Right lobe of liver (tissue), 6 donors: ENCODE results near the gene AGAP5. TPM values are rescaled to one million over a fixed set of nuclear protein-coding genes. Genes with fewer than 3 reads are reported as not detected.

ENCODE experiments used
- ATAC-seq, 4 donors: fragments of 200-7000 bp; cut with Tn5 transposase; one replicate each; pipeline ENCODE4 v1.9.1; 2020; ENCODE audit warnings: mild to moderate bottlenecking in 4 of 4, moderate library complexity in 4 of 4
- DNase-seq, 3 donors: peaks; one replicate each; pipeline ENCODE4 v3.0.0-alpha.2; 2020
- H3K27ac ChIP-seq, 3 donors: fragments of 200-600 bp; one replicate each; pipeline ENCODE4 v1.8.0; 2022
- H3K27me3 ChIP-seq, 2 donors: fragments of 200-600 bp; one replicate each; pipeline ENCODE4 v1.8.0; 2022
- H3K36me3 ChIP-seq, 4 donors: fragments of 200-600 bp; sonication (generic) in 1 of 4; one replicate each; pipeline versions ENCODE4 v1.5.1 to v1.8.0; 2017 to 2022; ENCODE audit warnings: control low read depth in 1 of 4
- H3K4me1 ChIP-seq, 4 donors: fragments of 200-600 bp; sonication (generic) in 1 of 4; one replicate each; pipeline versions ENCODE4 v1.5.1 to v1.8.0; 2017 to 2022; ENCODE audit warnings: control low read depth in 1 of 4
- H3K4me3 ChIP-seq, 3 donors: fragments of 200-600 bp; one replicate each; pipeline ENCODE4 v1.8.0; 2022
- H3K9me3 ChIP-seq, 4 donors: fragments of 200-600 bp; sonication (generic) in 1 of 4; one replicate each; pipeline versions ENCODE4 v1.5.1 to v1.8.0; 2017 to 2022; ENCODE audit warnings: control low read depth in 1 of 4
- CTCF ChIP-seq, 4 donors: fragments of 200-600 bp in 3 of 4; fragments of 450-650 bp in 1 of 4; IDR thresholded peaks; one replicate each; pipeline versions ENCODE4 v1.5.1 to v1.8.0; 2016 to 2022; ENCODE audit warnings: antibody characterized with exemption in 4 of 4, mild to moderate bottlenecking in 2 of 4
- POLR2A ChIP-seq: fragments of 450-650 bp; IDR thresholded peaks from one replicate; pipeline ENCODE4 v1.6.1; 2017; ENCODE audit warnings: antibody characterized with exemption, mild to moderate bottlenecking
- WGBS: methylation state at CpG from one replicate; pipeline ENCODE4 v1.1.6; 2018; ENCODE audit warnings: low coverage, low lambda C conversion rate; ENCODE audit not compliant: insufficient coverage; ENCODE audit errors: missing lambda C conversion rate; 5-methylcytosine and 5-hydroxymethylcytosine counted together
- intact Hi-C, 2 donors: fragments of 100-400 bp; cut with DNase I; formaldehyde crosslinking; loops; one replicate each; pipeline versions ENCODE4 v1.11.2 to v1.14.1; 2022
- small RNA-seq, 2 experiments: library from RNA; depleted of rRNA; stranded (forward); fragments of <200 nt; gene quantifications; one replicate each; pipeline ENCODE3, GENCODE V24; 2016
- total RNA-seq, 6 experiments: library from RNA; depleted of rRNA in 2 of 6; stranded (reverse); fragments of >200 nt in 2 of 6; fragmentation: NEBNext Ultra II Directional in 3 of 6; extraction: Animal tissue kit (Norgen Biotek cat#: 25700) in 3 of 6; gene quantifications; one replicate each; pipeline versions ENCODE4 v1.1.0 to v1.2.4, GENCODE V29; 2016 to 2023
- donor health status: DM: no; HTN: yes; CAD: no.
- donor health status: DM: no; HTN: no; CAD: no.
- donor health status: DM: no; HTN: no; CAD: no.
- donor health status: DM: no; HTN: yes; CAD: no.
- donor health status: DM: no; HTN: yes; CAD: no.

The AGAP5 gene
- total RNA-seq, 6 experiments from 2014 or later, result 2.5 to 6.2 (median 4.5) TPM

GRCh38 chr10:73625004-73625883 lies 72.7 kb downstream of the AGAP5 start:
- no peaks in the 10 kb centered on the region for H3K9me3 ChIP-seq
- TF ChIP-seq POLR2A (no peak), CTCF (IDR thresholded peaks at IDR 0.05) (no peak)
- ATAC-seq (peak; percentile 28 to 50 (median 38)), DNase-seq (peak in 2 of 3 donors; percentile 29 to 48)
- peak overlapping the region in 2 of 3 donors; percentile 7 to 8 for H3K27ac ChIP-seq
- H3K4me1 ChIP-seq, result peaks cover 0 to 7% (median 0%) of the 10 kb centered on the region in 4 donors
- intact Hi-C loops, result no loop called here
- peak overlapping the region; percentile 54 to 78 (median 71) for H3K4me3 ChIP-seq
- H3K36me3 ChIP-seq, result no peaks in the 10 kb centered on the region
- under 1% methylated on average over 43 of the region's 46 CpGs for WGBS
- H3K27me3 ChIP-seq, result no peaks in the 10 kb centered on the region

Small RNA genes lying within 50 kb of the gene (small RNA-seq; reads per million reads assigned to genes)
- 0 reads per million in 2 experiments for gene AC022400.4
- gene RNA5SP320, result 0 reads per million in 2 experiments

Other genes with a start within 250 kb of the AGAP5 start
- 10 to 100 TPM; 10.9 to 13.6 (median 13.5) TPM for gene PPP3CB, start 202.1 kb downstream of the AGAP5 start, total RNA-seq
- gene USP54, start 106.8 kb downstream of the AGAP5 start, total RNA-seq, result 1 to 10 TPM; 1.5 to 5.7 (median 3.6) TPM
- gene MYOZ1, start 56.6 kb downstream of the AGAP5 start, total RNA-seq, result 1 to 10 TPM in 1 of 6 experiments, under 1 TPM in 1, not detected in 4; 0.74 to 1.1 TPM
- gene SYNPO2L, start 42.1 kb downstream of the AGAP5 start, total RNA-seq, result under 1 TPM in 4 of 6 experiments, not detected in 2; 0.06 to 0.35 (median 0.20) TPM
- 10 to 100 TPM; 39.4 to 43.4 (median 41.0) TPM for gene SEC24C, start 46.3 kb upstream of the AGAP5 start, total RNA-seq
- 10 to 100 TPM; 13.0 to 25.1 (median 17.4) TPM for gene CHCHD1, start 83.9 kb upstream of the AGAP5 start, total RNA-seq
- gene ZSWIM8, start 87.5 kb upstream of the AGAP5 start, total RNA-seq, result 100 to 1,000 TPM in 1 of 6 experiments, 10 to 100 TPM in 5; 52.2 to 107 (median 77.5) TPM
- gene NDST2, start 113.5 kb upstream of the AGAP5 start, total RNA-seq, result 10 to 100 TPM in 5 of 6 experiments, 1 to 10 TPM in 1; 9.5 to 14.8 (median 12.2) TPM
- gene CAMK2G, start 176.4 kb upstream of the AGAP5 start, total RNA-seq, result 10 to 100 TPM in 2 of 6 experiments, 1 to 10 TPM in 4; 8.3 to 10.7 (median 9.4) TPM
- 1 to 10 TPM in 2 of 6 experiments, under 1 TPM in 4; 0.24 to 4.3 (median 0.87) TPM for gene PLAU, start 213.0 kb upstream of the AGAP5 start, total RNA-seq